RCC 7860 (cell line): ENCODE measurements around the gene TAPBP.
A peak's percentile ranks its signal among the peaks of the same experiment; 100 is the strongest.

Experiments used
- DNase-seq: peaks from one replicate; pipeline ENCODE4 v3.0.0-alpha.2; 2015; ENCODE audit warnings: low spot score
- FAIRE-seq: peaks from 2 replicates; lab custom pipeline; 2012; peaks lifted over from hg19 to GRCh38; lab: Jason Lieb, UNC

TAPBP gene

GRCh38 chr6:33320315-33321181 is 6.7 kb upstream of the TAPBP start:
- FAIRE-seq, result no peak
- DNase-seq, result peak; percentile 23

GRCh38 chr6:33319939-33320314 is 6.0 kb upstream of the TAPBP start:
- no peak for FAIRE-seq
- DNase-seq, result no peak

DNA sequence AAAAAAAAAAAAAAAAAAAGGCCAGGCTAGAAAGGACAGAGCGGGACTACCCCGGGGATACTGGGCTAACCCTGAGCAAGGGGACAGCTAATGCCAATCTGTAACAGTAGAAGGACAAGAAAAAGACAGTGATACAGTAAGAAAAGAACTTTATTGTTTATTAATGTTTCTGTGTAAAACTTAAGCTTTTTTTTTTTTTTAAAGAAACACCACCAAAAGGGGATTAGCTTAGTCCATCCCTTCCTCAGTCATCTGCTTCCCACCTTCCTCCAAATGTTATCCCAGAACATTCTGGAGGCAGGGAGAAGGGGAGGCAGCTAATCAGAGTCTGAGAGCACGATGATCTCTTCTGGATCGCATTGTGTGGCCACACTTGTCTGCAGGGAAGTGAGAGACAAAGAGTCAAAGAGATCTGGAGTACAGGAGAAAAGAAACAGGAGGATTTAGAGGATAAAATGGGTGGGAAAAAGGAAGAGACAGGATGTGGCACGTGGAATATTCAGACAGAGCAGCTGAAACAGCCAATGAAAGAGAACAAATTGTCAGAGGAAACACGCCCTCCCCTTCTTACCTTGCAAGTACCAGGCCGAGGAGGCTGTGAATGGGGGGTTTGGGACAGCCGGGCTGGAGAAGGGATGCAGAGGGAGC is 4.7 kb upstream of the TAPBP start:
- no peak for DNase-seq
- no peak for FAIRE-seq

GRCh38 chr6:33317669-33318425 is 4.0 kb upstream of the TAPBP start, which contains the start of gene ZBTB22:
Gene ZBTB22, minus strand, starts transcription at chr6:33317744. Its CDS starts 828 bp downstream, at chr6:33316916.
- peak; percentile 84 for FAIRE-seq
- DNase-seq, result peak; percentile 88

- no peak for FAIRE-seq
- no peak for DNase-seq
Observed at GRCh38 chr6:33317419-33317668, 3.5 kb upstream of the TAPBP start.

DNA sequence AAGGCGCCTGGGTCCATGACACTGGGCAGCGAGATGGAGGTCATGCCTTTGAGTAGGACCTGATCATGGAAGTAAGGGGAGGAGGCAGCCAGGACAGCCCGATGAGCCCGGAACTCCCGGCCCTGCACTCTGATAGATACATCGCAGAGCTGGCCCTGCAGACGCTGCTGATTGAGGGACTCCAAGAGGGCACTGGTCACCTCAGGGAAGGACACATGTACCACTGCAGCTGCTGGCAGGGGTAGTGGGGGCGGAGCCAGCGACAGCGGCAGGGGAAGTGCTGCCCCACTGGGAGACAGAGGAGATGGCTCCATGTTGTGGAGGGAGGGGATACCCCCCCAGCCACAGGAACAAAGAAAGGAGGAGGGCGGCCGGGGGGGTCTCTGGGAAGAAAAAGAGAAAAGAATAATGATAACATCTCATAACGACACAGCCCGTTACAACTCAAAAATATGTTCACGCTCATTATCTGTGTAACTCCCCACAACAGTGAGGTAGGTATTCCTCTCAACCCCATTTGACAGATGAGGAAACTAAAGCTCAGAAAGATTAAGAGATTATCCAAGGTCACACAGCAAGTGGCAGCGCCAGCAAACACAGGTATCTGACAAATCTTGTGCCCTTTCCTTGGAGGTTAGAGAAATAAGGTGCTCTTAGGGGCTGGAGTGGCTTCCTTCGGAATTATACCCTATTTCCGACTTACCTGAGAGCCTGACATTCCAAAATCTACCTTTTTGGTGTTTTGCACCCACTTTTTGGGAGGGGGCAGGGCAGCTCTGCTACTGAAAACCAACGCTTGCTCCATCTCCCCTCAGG is 2.9 kb upstream of the TAPBP start:
- FAIRE-seq, result no peak
- no peak for DNase-seq

- FAIRE-seq (no peak), DNase-seq (no peak)
Observed at GRCh38 chr6:33315793-33316602, 2.1 kb upstream of the TAPBP start.

- DNase-seq, result no peak
Observed at GRCh38 chr6:33314943-33315792, 1.3 kb upstream of the TAPBP start.

DNA sequence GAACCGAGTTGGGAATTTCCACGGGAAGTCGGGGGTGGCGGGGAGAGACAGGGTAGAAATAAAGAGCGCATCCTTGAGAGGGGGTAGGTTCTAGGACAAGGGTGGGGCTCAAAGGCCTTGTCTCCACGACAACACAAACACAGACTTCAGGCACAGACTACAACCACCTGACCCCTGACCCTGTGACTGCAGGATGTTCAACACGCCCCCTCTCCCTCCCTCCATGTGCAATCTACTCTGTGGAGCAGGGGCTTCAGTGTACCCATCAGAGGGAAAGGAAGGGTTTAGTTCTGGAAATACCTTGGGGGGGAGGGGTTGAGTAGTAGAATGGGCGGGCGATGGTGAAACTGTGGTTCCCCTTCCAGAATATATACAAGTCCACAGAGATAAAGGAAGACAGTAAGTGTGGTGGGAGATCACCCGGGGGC is 651 bp upstream of the TAPBP start:
- no peak for FAIRE-seq
- DNase-seq, result peak; percentile 79

More at GRCh38 chr6:33314943-33315792, 1.3 kb upstream of the TAPBP start:
- FAIRE-seq, result no peak

GRCh38 chr6:33313105-33313708 is 671 bp downstream of the TAPBP start:
- FAIRE-seq, result no peak
- no peak for DNase-seq

DNA sequence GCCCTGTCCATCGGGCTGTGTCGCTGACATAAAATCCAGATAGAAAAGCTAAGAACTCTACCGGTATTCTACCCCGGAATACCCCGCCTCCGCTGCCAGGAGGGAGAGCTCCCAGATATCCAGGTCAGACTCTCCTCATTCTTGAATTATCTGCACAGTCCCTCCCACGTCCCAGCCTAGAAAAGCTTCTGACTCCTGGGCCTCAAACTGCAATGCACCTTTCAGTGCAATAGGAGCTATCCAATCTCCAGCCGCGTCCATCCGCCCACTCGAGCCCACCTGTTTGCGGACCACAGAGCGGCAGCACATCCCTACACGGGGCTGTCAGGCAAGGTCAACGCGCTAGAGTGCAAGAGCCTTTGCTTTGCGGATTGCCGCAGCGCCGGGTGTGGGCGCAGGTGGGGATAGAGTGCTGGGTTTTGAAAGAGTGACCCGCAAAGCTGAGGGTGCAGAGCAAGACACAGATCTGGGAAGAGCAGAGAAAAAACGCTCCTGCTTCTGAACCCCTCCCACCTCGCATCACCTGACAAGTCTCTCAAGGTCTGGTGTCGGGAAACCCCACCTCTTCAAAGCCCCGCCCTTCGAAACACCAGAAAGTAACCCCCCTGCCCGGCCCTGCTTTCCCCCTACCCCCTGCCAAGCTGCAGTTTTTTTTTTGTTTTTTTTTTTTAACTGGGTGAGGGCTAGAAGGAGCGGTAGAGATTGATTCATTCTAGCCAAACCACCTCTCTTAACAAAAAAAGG is 1.3 kb downstream of the TAPBP start:
- FAIRE-seq (no peak), DNase-seq (peak; percentile 43)

- FAIRE-seq (no peak), DNase-seq (no peak)
Observed at GRCh38 chr6:33306356-33306755, 7.5 kb downstream of the TAPBP start.

DNA sequence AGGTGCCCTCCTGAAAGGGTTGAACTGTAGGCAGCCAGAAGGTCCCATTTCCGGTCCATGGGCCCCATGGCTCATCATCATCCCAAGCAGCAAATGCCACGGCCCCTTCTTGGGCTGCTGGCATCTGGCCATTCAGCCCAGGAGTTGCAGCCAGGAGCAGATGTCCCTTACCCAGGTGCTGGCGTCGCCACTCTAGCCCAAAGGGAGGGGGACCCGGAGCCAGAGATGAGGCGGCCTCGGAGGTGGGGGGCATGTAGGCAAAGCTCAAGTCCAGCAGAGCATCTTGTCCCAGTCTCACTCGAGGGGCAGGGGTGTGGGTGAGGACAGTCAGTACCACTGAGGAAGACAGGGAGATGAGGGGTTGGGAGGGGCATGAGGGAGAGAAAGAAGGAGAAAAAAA is 8.8 kb downstream of the TAPBP start:
- DNase-seq (no peak), FAIRE-seq (no peak)

DNA sequence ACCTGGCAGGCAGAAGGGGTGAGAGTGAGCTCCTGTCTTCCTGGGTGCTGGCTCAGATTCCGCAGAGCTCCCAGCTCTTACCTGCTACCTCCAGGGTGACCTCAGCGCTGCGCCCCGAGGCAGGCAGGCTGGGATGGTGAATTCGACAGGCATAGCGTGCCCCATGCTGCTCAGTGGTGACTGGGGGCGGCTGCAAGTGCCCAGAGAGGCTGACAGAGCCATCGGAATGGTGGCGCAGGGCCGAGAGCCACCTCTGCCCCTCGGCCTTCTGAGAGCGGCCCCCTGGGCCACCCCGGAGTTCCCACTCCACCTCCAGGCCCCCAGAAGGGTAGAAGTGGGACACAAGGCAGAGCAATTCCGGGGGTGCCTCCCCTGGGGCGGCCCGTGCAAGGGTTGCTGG is 9.7 kb downstream of the TAPBP start:
- FAIRE-seq (no peak), DNase-seq (no peak)

DNA sequence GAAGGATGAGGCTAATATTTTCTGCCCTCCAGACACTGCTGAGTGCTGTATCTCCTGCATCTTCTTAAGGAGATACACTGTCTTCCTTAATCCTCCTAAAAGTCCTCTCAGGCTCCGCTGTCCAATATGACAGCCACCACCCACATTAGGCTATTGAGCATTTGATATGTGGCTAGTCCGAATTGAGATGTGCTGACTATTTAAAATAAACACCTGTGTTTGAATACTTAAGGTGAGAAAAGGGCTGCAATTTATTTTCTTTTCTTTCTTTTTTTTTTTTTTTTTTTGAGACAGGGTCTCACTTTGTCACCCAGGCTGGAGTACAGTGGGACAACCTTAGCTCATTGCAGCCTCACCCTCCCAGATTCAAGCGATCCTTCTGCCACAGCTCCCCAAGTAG is 12.0 kb downstream of the TAPBP start:
- no peak for DNase-seq
- no peak for FAIRE-seq

GRCh38 chr6:33299237-33299944 is 14.5 kb downstream of the TAPBP start:
- FAIRE-seq (no peak), DNase-seq (peak; percentile 84)

DNA sequence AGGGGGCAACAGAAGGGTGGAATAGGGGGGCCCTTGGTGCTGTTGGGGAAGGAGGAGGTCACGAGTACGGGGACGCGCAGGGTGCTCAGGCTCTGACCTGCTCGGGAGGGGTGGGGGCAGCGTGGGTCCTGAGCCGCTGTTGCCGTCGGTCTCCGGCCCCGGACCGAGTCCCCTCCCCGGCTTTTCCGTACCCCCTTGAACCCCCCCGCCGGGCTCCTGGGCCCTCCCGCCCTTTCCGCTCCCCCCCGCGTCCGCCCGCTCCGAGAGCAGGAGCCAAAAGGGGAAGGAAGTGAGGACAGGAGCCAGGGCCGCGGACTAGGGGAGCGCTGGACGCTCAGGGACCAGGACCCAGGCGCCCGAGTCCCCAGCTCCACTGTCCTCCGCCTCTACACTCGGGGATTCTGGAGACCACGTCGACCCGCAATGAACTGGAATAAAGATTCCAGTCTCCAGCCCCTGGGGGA is 15.1 kb downstream of the TAPBP start, which contains the start of gene RGL2:
TSS of gene RGL2 (minus strand) at position 170 of the 464 bp plus-strand sequence. CDS start 332 bp downstream, outside the sequence.
- FAIRE-seq (no peak), DNase-seq (peak; percentile 14)
